ENCODE measurements around the gene MRPL12.
"Not testable (repeated sequence)": the region's sequence is repeated elsewhere in the genome, so short reads cannot be mapped to it uniquely, and the experiment has no call there.

The MRPL12 gene

GRCh38 chr17:81702934-81703746, at the start of gene MRPL12:
TSS of gene MRPL12 (plus strand) at chr17:81703367. CDS start at chr17:81703502, 135 bp downstream.
- peak; percentile 67 for DNase-seq

- no peak for DNase-seq
Observed at GRCh38 chr17:81655378-81656117, 47.6 kb upstream of the MRPL12 start.

GRCh38 chr17:81656118-81656743, 46.9 kb upstream of the MRPL12 start, which contains the start of gene PDE6G:
TSS of gene PDE6G (minus strand) at chr17:81656542. CDS start at chr17:81653305, 3,237 bp downstream.
- DNase-seq: no peak

- no peak for DNase-seq
Observed at GRCh38 chr17:81656835-81657234, 46.3 kb upstream of the MRPL12 start.

GRCh38 chr17:81659038-81659437, 44.1 kb upstream of the MRPL12 start:
- DNase-seq: no peak

- no peak for DNase-seq
Observed at GRCh38 chr17:81660441-81660840, 42.7 kb upstream of the MRPL12 start.

- DNase-seq: no peak
Observed at GRCh38 chr17:81662002-81662401, 41.2 kb upstream of the MRPL12 start.

- DNase-seq: no peak
Observed at GRCh38 chr17:81664051-81664470, 39.1 kb upstream of the MRPL12 start.

GRCh38 chr17:81665205-81666091, 37.7 kb upstream of the MRPL12 start:
- no peak for DNase-seq

GRCh38 chr17:81666092-81666341, 37.1 kb upstream of the MRPL12 start:
- DNase-seq: peak; percentile 10

- peak; percentile 65 for DNase-seq
Observed at GRCh38 chr17:81666342-81667191, 36.6 kb upstream of the MRPL12 start, which contains the start of the genes CCDC137 and OXLD1. TSS of gene CCDC137 (plus strand) at chr17:81666737. CDS start at chr17:81666767, 30 bp downstream. TSS of gene OXLD1 (minus strand) at chr17:81666605. CDS start at chr17:81666577, 28 bp downstream.

- DNase-seq: no peak
Observed at GRCh38 chr17:81667754-81668153, 35.4 kb upstream of the MRPL12 start.

- DNase-seq: no peak
Observed at GRCh38 chr17:81672504-81672903, 30.7 kb upstream of the MRPL12 start.

- DNase-seq: no peak
Observed at GRCh38 chr17:81672954-81673353, 30.2 kb upstream of the MRPL12 start.

- DNase-seq: no peak
Observed at GRCh38 chr17:81673561-81674258, 29.5 kb upstream of the MRPL12 start.

GRCh38 chr17:81675515-81676221, 27.5 kb upstream of the MRPL12 start:
- not testable (repeated sequence) for DNase-seq

- no peak for DNase-seq
Observed at GRCh38 chr17:81676906-81677305, 26.3 kb upstream of the MRPL12 start.

- DNase-seq: no peak
Observed at GRCh38 chr17:81680150-81680549, 23.0 kb upstream of the MRPL12 start.

GRCh38 chr17:81681672-81682071, 21.5 kb upstream of the MRPL12 start:
- peak; percentile 5 for DNase-seq

GRCh38 chr17:81682565-81683207, 20.5 kb upstream of the MRPL12 start:
- no peak for DNase-seq
